IMR-90 (cell line): Measurements from ENCODE around the gene NAMPT. TPM values are rescaled to one million over a fixed set of nuclear protein-coding genes. Genes with fewer than 3 reads are reported as not detected.

Source experiments
- ATAC-seq: fragments of 200-7000 bp; cut with Tn5 transposase; 2 replicates; pipeline ENCODE4 v1.9.1; 2020; ENCODE audit warnings: low read depth, mild to moderate bottlenecking, moderate library complexity
- BruUV-seq: library from RNA; stranded (reverse); fragments of 400-500 nt; replicated peaks from 2 replicates; lab custom pipeline; 2021; lab: Mats Ljungman, UMichigan
- CTCF ChIA-PET: fragments of 300-600 bp; formaldehyde crosslinking; extraction: SDS; loops from one replicate; lab custom pipeline; 2021; ENCODE audit warnings: antibody characterized with exemption; lab: Yijun Ruan, JAX
- POLR2A ChIA-PET: fragments of 300-600 bp; sonication (Branson Sonifier 250); formaldehyde crosslinking; loops from one replicate; lab custom pipeline; 2022; ENCODE audit warnings: antibody characterized with exemption; ENCODE audit not compliant: unreplicated experiment; lab: Charles Lee
- DNase-seq: peaks from one replicate; pipeline ENCODE4 v3.0.0; 2013
- H2AFZ ChIP-seq: replicated peaks from 2 replicates; pipeline ENCODE3; 2013; ENCODE audit warnings: low read length, mild to moderate bottlenecking; ENCODE audit not compliant: poor library complexity
- H2AK5ac ChIP-seq: 2 replicates; pipeline ENCODE4 v1.6.1; 2013; ENCODE audit warnings: low read depth, low read length, inconsistent platforms
- H2AK9ac ChIP-seq: replicated peaks from 2 replicates; pipeline ENCODE3; 2013; ENCODE audit warnings: mild to moderate bottlenecking, low read depth, low read length, moderate library complexity; ENCODE audit not compliant: poor library complexity
- H2BK120ac ChIP-seq: 2 replicates; pipeline ENCODE4 v1.6.1; 2013; ENCODE audit warnings: low read depth, low read length, inconsistent platforms
- H2BK15ac ChIP-seq: 3 replicates; pipeline ENCODE4 v1.6.1; 2013; ENCODE audit warnings: low read depth, low read length, inconsistent platforms
- H2BK20ac ChIP-seq: 2 replicates; pipeline ENCODE4 v1.6.1; 2013; ENCODE audit warnings: low read depth, mild to moderate bottlenecking, inconsistent platforms, low read length, moderate library complexity
- H2BK5ac ChIP-seq: 2 replicates; pipeline ENCODE4 v1.6.1; 2013; ENCODE audit warnings: mild to moderate bottlenecking, low read depth, low read length, inconsistent platforms; ENCODE audit not compliant: poor library complexity, severe bottlenecking
- H3K14ac ChIP-seq: replicated peaks from 2 replicates; pipeline ENCODE4 v1.6.1; 2013; ENCODE audit warnings: low read depth, low read length, inconsistent platforms
- H3K18ac ChIP-seq: 2 replicates; pipeline ENCODE4 v1.6.1; 2013; ENCODE audit warnings: low read depth, low read length, control low read depth
- H3K23ac ChIP-seq: 2 replicates; pipeline ENCODE4 v1.6.1; 2013; ENCODE audit warnings: low read depth, low read length, inconsistent platforms
- H3K27ac ChIP-seq: 2 replicates; pipeline ENCODE4 v1.5.1; 2013; ENCODE audit warnings: mild to moderate bottlenecking, control low read depth, low read length; ENCODE audit not compliant: insufficient read depth
- H3K27me3 ChIP-seq: 2 replicates; pipeline ENCODE4 v1.6.1; 2013; ENCODE audit warnings: low read length; ENCODE audit not compliant: control insufficient read depth, insufficient read depth
- H3K36me3 ChIP-seq: 2 replicates; pipeline ENCODE4 v1.6.1; 2013; ENCODE audit warnings: low read length, mixed read lengths; ENCODE audit not compliant: control insufficient read depth, insufficient read depth
- H3K4ac ChIP-seq: 2 replicates; pipeline ENCODE4 v1.6.1; 2013; ENCODE audit warnings: low read depth, low read length, inconsistent platforms
- H3K4me1 ChIP-seq: 2 replicates; pipeline ENCODE4 v1.6.1; 2013; ENCODE audit warnings: low read length, mixed read lengths; ENCODE audit not compliant: control insufficient read depth, insufficient read depth
- H3K4me2 ChIP-seq: 2 replicates; pipeline ENCODE4 v1.6.1; 2013; ENCODE audit warnings: low read depth, mild to moderate bottlenecking, control low read depth, low read length, moderate library complexity
- H3K4me3 ChIP-seq: 2 replicates; pipeline ENCODE4 v1.5.1; 2013; ENCODE audit warnings: low read depth, mild to moderate bottlenecking, control low read depth, low read length, moderate library complexity; ENCODE audit not compliant: insufficient read depth
- H3K56ac ChIP-seq: 2 replicates; pipeline ENCODE4 v1.6.1; 2013; ENCODE audit warnings: low read length, inconsistent platforms; ENCODE audit not compliant: insufficient read depth; ENCODE audit errors: extremely low read depth
- H3K79me1 ChIP-seq, 2 experiments: 2 replicates each; pipeline ENCODE4 v1.6.1; 2013; ENCODE audit warnings: low read length in 2 of 2, inconsistent platforms in 1 of 2, low read depth in 1 of 2
- H3K9ac ChIP-seq: 2 replicates; pipeline ENCODE4 v1.6.1; 2013; ENCODE audit warnings: low read depth, low read length, control low read depth
- H3K9me1 ChIP-seq: 2 replicates; pipeline ENCODE4 v1.6.1; 2013; ENCODE audit warnings: low read length, inconsistent platforms; ENCODE audit not compliant: insufficient read depth
- H3K9me3 ChIP-seq: 2 replicates; pipeline ENCODE4 v1.6.1; 2013; ENCODE audit warnings: low read length; ENCODE audit not compliant: control insufficient read depth, insufficient read depth
- H4K20me1 ChIP-seq: 2 replicates; pipeline ENCODE4 v1.6.1; 2013; ENCODE audit warnings: low read length, inconsistent platforms; ENCODE audit not compliant: insufficient read depth
- H4K5ac ChIP-seq: 2 replicates; pipeline ENCODE4 v1.6.1; 2013; ENCODE audit warnings: mild to moderate bottlenecking, low read depth, low read length, control low read depth
- H4K8ac ChIP-seq, 2 experiments: 2 replicates each; pipeline ENCODE4 v1.6.1; 2013; ENCODE audit warnings: low read depth in 2 of 2, low read length in 2 of 2, control low read depth in 1 of 2, inconsistent platforms in 1 of 2
- H4K91ac ChIP-seq: 2 replicates; pipeline ENCODE4 v1.6.1; 2013; ENCODE audit warnings: low read depth, low read length, inconsistent platforms; ENCODE audit not compliant: insufficient read depth
- BHLHE40 ChIP-seq: fragments of 150-350 bp; IDR thresholded peaks from 2 replicates; pipeline ENCODE4 v1.6.1; 2016; ENCODE audit warnings: mild to moderate bottlenecking, low read depth, low read length
- CEBPB ChIP-seq: IDR thresholded peaks from 2 replicates; pipeline ENCODE4 v1.6.1; 2012; ENCODE audit warnings: low read depth, low read length, improper control_type of control experiment
- CHD1 ChIP-seq: IDR thresholded peaks from 2 replicates; pipeline ENCODE4 v1.6.1; 2012; ENCODE audit warnings: low read depth, low read length, improper control_type of control experiment
- CTCF ChIP-seq: conservative IDR thresholded peaks from 2 replicates; pipeline ENCODE4 v1.5.1; 2012; ENCODE audit warnings: mild to moderate bottlenecking, low read depth, low read length, improper control_type of control experiment
- FOS ChIP-seq: fragments of 150-350 bp; IDR thresholded peaks from 2 replicates; pipeline ENCODE4 v1.6.1; 2016; ENCODE audit warnings: low read depth, low read length
- MAFK ChIP-seq: IDR thresholded peaks from 2 replicates; pipeline ENCODE4 v1.6.1; 2012; ENCODE audit warnings: low read depth, low read length, improper control_type of control experiment
- MXI1 ChIP-seq: IDR thresholded peaks from 2 replicates; pipeline ENCODE4 v1.6.1; 2012; ENCODE audit warnings: low read depth, mild to moderate bottlenecking, low read length, moderate library complexity, borderline replicate concordance
- NFE2L2 ChIP-seq: fragments of 150-350 bp; IDR thresholded peaks from 2 replicates; pipeline ENCODE4 v1.6.1; 2016; ENCODE audit warnings: low read depth, mild to moderate bottlenecking, low read length
- RCOR1 ChIP-seq: IDR thresholded peaks from 2 replicates; pipeline ENCODE4 v1.6.1; 2012; ENCODE audit warnings: mild to moderate bottlenecking, low read length, improper control_type of control experiment; ENCODE audit not compliant: insufficient replicate concordance
- RFX5 ChIP-seq: IDR thresholded peaks from 2 replicates; pipeline ENCODE4 v1.8.0; 2012; ENCODE audit warnings: low read depth, mild to moderate bottlenecking, low read length, moderate library complexity
- SMC3 ChIP-seq: fragments of 150-350 bp; IDR thresholded peaks from 2 replicates; pipeline ENCODE4 v1.6.1; 2016; ENCODE audit warnings: low read depth, mild to moderate bottlenecking, antibody characterized with exemption, low read length, moderate library complexity
- WGBS, 2 experiments: methylation state at CpG; one replicate each; pipeline versions ENCODE4 v1.1.5 to v1.1.7; 2013; ENCODE audit warnings: missing lambda C conversion rate in 2 of 2; ENCODE audit not compliant: insufficient read length in 1 of 2; ENCODE audit errors: extremely low coverage in 2 of 2; 5-methylcytosine and 5-hydroxymethylcytosine counted together
- dilution Hi-C: fragments of 300-500 bp; cut with HindIII; formaldehyde crosslinking; loops from one replicate; pipeline ENCODE4 v1.14.3; 2018; ENCODE audit warnings: low sequenced_read_pairs; ENCODE audit not compliant: unreplicated experiment
- in situ Hi-C: fragments of 300-500 bp; cut with MboI; formaldehyde crosslinking; loops from 3 replicates; pipeline ENCODE4 v1.14.3; 2019; ENCODE audit warnings: low sequenced_read_pairs, inconsistent platforms, mixed read lengths
- intact Hi-C: fragments of 100-400 bp; cut with micrococcal nuclease; formaldehyde crosslinking; loops from 2 replicates; pipeline ENCODE4 v1.10.0; 2022
- polyA plus RNA-seq, 3 experiments: library from polyadenylated mRNA; depleted of rRNA; stranded (reverse); fragments of >200 nt; gene quantifications; 2 replicates each; pipeline ENCODE4 v1.2.3, GENCODE V29; 2012; ENCODE audit warnings: low replicate concordance in 1 of 3
- total RNA-seq: library from RNA; depleted of rRNA; stranded (reverse); fragments of >200 nt; gene quantifications from 2 replicates; pipeline ENCODE4 v1.2.3, GENCODE V29; 2012

The NAMPT gene
- total and polyA plus RNA-seq, 2 of the 4 experiments (the other 2 are of a cell fraction): 13.3 to 31.7 TPM

GRCh38 chr7:106254525-106255116 is 30.2 kb downstream of the NAMPT start:
- Histone ChIP-seq H2BK5ac (no peak overlapping the region), H2AK9ac (no peak overlapping the region), H3K9me3 (no peaks in the 10 kb centered on the region), H3K9ac (no peak overlapping the region), H3K79me1 (peaks cover 0 to 7% of the 10 kb centered on the region in 2 experiments; a peak in 2 of 4 replicates), H3K14ac (no peak overlapping the region), H3K9me1 (no peaks in the 10 kb centered on the region), H3K23ac (no peak overlapping the region), H4K8ac (no peak overlapping the region), H2BK20ac (no peak overlapping the region), H3K4me3 (no peak overlapping the region), H4K20me1 (no peaks in the 10 kb centered on the region), H3K4me1 (no peaks in the 10 kb centered on the region), H3K4me2 (no peak overlapping the region), H3K27ac (no peak overlapping the region), H2BK120ac (no peak overlapping the region), H2AFZ (no peak overlapping the region), H3K36me3 (peaks cover 36% of the 10 kb centered on the region), H3K27me3 (no peaks in the 10 kb centered on the region), H3K18ac (no peak overlapping the region), H4K91ac (no peak overlapping the region), H4K5ac (no peak overlapping the region), H3K56ac (no peak overlapping the region), H2BK15ac (no peak overlapping the region), H3K4ac (no peak overlapping the region), H2AK5ac (no peak overlapping the region)
- DNase-seq: no peak
- no peak for ATAC-seq
- dilution Hi-C loops: no loop called here
- CTCF ChIA-PET: interaction anchor here (0.9 kb wide), 1 partner anchor 78 kb away, joined by 3 read pairs; no protein-coding TSS in a partner anchor
- no CpG with 5 or more reads among the region's 4 CpGs for WGBS, 2 experiments
- POLR2A ChIA-PET: no interaction called here
- in situ Hi-C loops: no loop called here
- BruUV-seq: no TSS peak
- no peak for TF ChIP-seq CHD1
- TF ChIP-seq FOS: no peak
- no peak for TF ChIP-seq NFE2L2
- no peak for TF ChIP-seq CEBPB
- TF ChIP-seq RFX5: no peak
- no peak for TF ChIP-seq RCOR1
- TF ChIP-seq CTCF: no peak
- no peak for TF ChIP-seq SMC3
- no peak for TF ChIP-seq MAFK
- no peak for TF ChIP-seq MXI1
- no peak for TF ChIP-seq BHLHE40
- intact Hi-C loops: no loop called here
